GM12878 (cell line): ENCODE measurements around the gene RPS3A. TPM values are rescaled to one million over a fixed set of nuclear protein-coding genes. Genes with fewer than 3 reads are reported as not detected.

Experiments
- ATAC-seq: fragments of 200-7000 bp; cut with Tn5 transposase; 3 replicates; pipeline ENCODE4 v1.9.1; 2020; ENCODE audit warnings: mild to moderate bottlenecking, moderate library complexity
- BruUV-seq: library from RNA; stranded (reverse); fragments of 400-500 nt; replicated peaks from 2 replicates; lab custom pipeline; 2021; lab: Mats Ljungman, UMichigan
- CTCF ChIA-PET: fragments of 300-600 bp; sonication (Branson Sonifier 250); formaldehyde crosslinking; extraction: SDS; loops from one replicate; lab custom pipeline; 2021; ENCODE audit warnings: inconsistent platforms; lab: Yijun Ruan, JAX
- POLR2A ChIA-PET: fragments of 350-600 bp; formaldehyde crosslinking; extraction: SDS; loops from one replicate; lab custom pipeline; 2021; ENCODE audit warnings: inconsistent platforms; lab: Charles Lee
- RAD21 ChIA-PET: fragments of 300-600 bp; sonication (Branson Sonifier 250); formaldehyde crosslinking; loops from one replicate; lab custom pipeline; 2023; ENCODE audit warnings: antibody characterized with exemption; ENCODE audit not compliant: unreplicated experiment; lab: Charles Lee
- SMC1A ChIA-PET: fragments of 300-600 bp; sonication (Branson Sonifier 250); formaldehyde crosslinking; loops from one replicate; lab custom pipeline; 2023; ENCODE audit not compliant: unreplicated experiment, uncharacterized antibody; lab: Charles Lee
- DNase-seq: peaks from one replicate; pipeline ENCODE4 v3.0.0-alpha.2; 2011; ENCODE audit warnings: low read depth, low spot score
- FAIRE-seq: peaks from 3 replicates; lab custom pipeline; 2011; peaks lifted over from hg19 to GRCh38; lab: Jason Lieb, UNC
- H2AFZ ChIP-seq: 2 replicates; pipeline ENCODE4 v1.6.0; 2011; ENCODE audit warnings: low read depth, low read length, control low read depth; ENCODE audit not compliant: control insufficient read depth
- H3K27ac ChIP-seq: 2 replicates; pipeline ENCODE4 v1.5.1; 2011; ENCODE audit warnings: control low read depth; ENCODE audit not compliant: control insufficient read depth, insufficient read depth
- H3K27me3 ChIP-seq, 2 experiments: replicated peaks in 1 of 2; 2 replicates each; pipeline versions ENCODE4 v1.6.0 to v1.6.1; 2011; ENCODE audit warnings: low read length in 1 of 2; ENCODE audit not compliant: control insufficient read depth in 2 of 2, insufficient read depth in 2 of 2
- H3K36me3 ChIP-seq, 2 experiments: 2 replicates each; pipeline ENCODE4 v1.5.1; 2011; ENCODE audit warnings: low read length in 1 of 2; ENCODE audit not compliant: control insufficient read depth in 2 of 2, insufficient read depth in 2 of 2
- H3K4me1 ChIP-seq: 2 replicates; pipeline ENCODE4 v1.6.1; 2011; ENCODE audit warnings: mild to moderate bottlenecking, low read length, moderate library complexity, mixed read lengths; ENCODE audit not compliant: control insufficient read depth, insufficient read depth
- H3K4me2 ChIP-seq: 2 replicates; pipeline ENCODE4 v1.6.0; 2011; ENCODE audit warnings: control low read depth; ENCODE audit not compliant: control insufficient read depth, insufficient read depth
- H3K4me3 ChIP-seq: fragments of 200-600 bp; sonication (generic); 2 replicates; pipeline ENCODE4 v1.5.1; 2016
- H3K79me2 ChIP-seq: 2 replicates; pipeline ENCODE4 v1.6.0; 2011; ENCODE audit warnings: low read length; ENCODE audit not compliant: control insufficient read depth, insufficient read depth
- H3K9ac ChIP-seq: 2 replicates; pipeline ENCODE4 v1.8.0; 2011; ENCODE audit warnings: low read length, control low read depth, mixed read lengths; ENCODE audit not compliant: control insufficient read depth, insufficient read depth
- H3K9me3 ChIP-seq: replicated peaks from 3 replicates; pipeline ENCODE4 v1.5.1; 2011; ENCODE audit warnings: mild to moderate bottlenecking, low read length; ENCODE audit not compliant: control insufficient read depth, insufficient read depth
- H4K20me1 ChIP-seq: 2 replicates; pipeline ENCODE4 v1.6.0; 2011; ENCODE audit not compliant: control insufficient read depth, insufficient read depth
- CBX3 ChIP-seq: fragments of 200-600 bp; sonication (generic); IDR thresholded peaks from 2 replicates; pipeline ENCODE4 v1.6.1; 2016; ENCODE audit warnings: low read depth, borderline replicate concordance
- CHD1 ChIP-seq: IDR thresholded peaks from 2 replicates; pipeline ENCODE4 v1.6.1; 2012; ENCODE audit warnings: low read depth, low read length, improper control_type of control experiment
- EP300 ChIP-seq, 2 experiments: fragments of 150-350 bp in 1 of 2; IDR thresholded peaks; 2 replicates each; pipeline ENCODE4 v1.6.1; 2011 to 2012; ENCODE audit warnings: low read depth in 2 of 2, low read length in 2 of 2, borderline replicate concordance in 1 of 2, improper control_type of control experiment in 1 of 2, inconsistent platforms in 1 of 2; ENCODE audit not compliant: control insufficient read depth in 1 of 2
- EZH2 ChIP-seq: IDR thresholded peaks from 2 replicates; pipeline ENCODE4 v1.6.1; 2012; ENCODE audit warnings: low read depth, mild to moderate bottlenecking, control low read depth, inconsistent platforms, low read length, borderline replicate concordance; ENCODE audit not compliant: control insufficient read depth
- GABPA ChIP-seq: IDR thresholded peaks from 2 replicates; pipeline ENCODE4 v1.6.1; 2014; ENCODE audit warnings: antibody characterized with exemption, low read depth, mild to moderate bottlenecking, inconsistent platforms
- IRF3 ChIP-seq: fragments of 450-650 bp; IDR thresholded peaks from 2 replicates; pipeline ENCODE4 v1.6.1; 2014; ENCODE audit warnings: mild to moderate bottlenecking
- NFXL1 ChIP-seq: fragments of 450-650 bp; IDR thresholded peaks from 2 replicates; pipeline ENCODE4 v1.6.1; 2017; ENCODE audit warnings: antibody characterized with exemption, mild to moderate bottlenecking, borderline replicate concordance
- POLR2AphosphoS2 ChIP-seq: IDR thresholded peaks from 2 replicates; pipeline ENCODE4 v1.6.1; 2011; ENCODE audit warnings: low read depth, mild to moderate bottlenecking, low read length, improper control_type of control experiment, moderate library complexity
- RELA ChIP-seq: fragments of 450-650 bp; IDR thresholded peaks from 2 replicates; pipeline ENCODE4 v1.8.0; 2014; ENCODE audit warnings: borderline replicate concordance; ENCODE audit not compliant: partially characterized antibody
- TARDBP ChIP-seq: IDR thresholded peaks from 2 replicates; pipeline ENCODE4 v1.6.1; 2016; ENCODE audit warnings: borderline replicate concordance
- ZNF384 ChIP-seq: IDR thresholded peaks from 2 replicates; pipeline ENCODE4 v1.6.1; 2012; ENCODE audit warnings: low read depth, mild to moderate bottlenecking, low read length, improper control_type of control experiment, borderline replicate concordance
- ZSCAN29 ChIP-seq: fragments of 450-650 bp; IDR thresholded peaks from 2 replicates; pipeline ENCODE4 v1.6.1; 2017; ENCODE audit warnings: mild to moderate bottlenecking, moderate library complexity
- WGBS: methylation state at CpG from one replicate; pipeline ENCODE4 v1.1.6; 2016; ENCODE audit warnings: low lambda C conversion rate; ENCODE audit not compliant: insufficient replicate concordance, insufficient coverage; ENCODE audit errors: missing lambda C conversion rate; 5-methylcytosine and 5-hydroxymethylcytosine counted together
- in situ Hi-C: fragments of 300-500 bp; cut with MboI; formaldehyde crosslinking; loops from 9 replicates; pipeline ENCODE4 v1.14.3; 2018; ENCODE audit warnings: mixed read lengths
- intact Hi-C: fragments of 100-400 bp; cut with micrococcal nuclease; formaldehyde crosslinking; loops from one replicate; pipeline ENCODE4 v1.14.2; 2022; ENCODE audit not compliant: unreplicated experiment
- polyA plus RNA-seq, 11 experiments: library from polyadenylated mRNA; depleted of rRNA in 4 of 11; unstranded in 6 of 11; stranded (reverse) in 5 of 11; fragments of >200 nt; fragmentation: Nextera tagmentation in 4 of 11; fragmentation: Illumina TruSeq in 1 of 11; extraction: Ambion mirVana in 4 of 11; extraction: Trizol in 1 of 11; gene quantifications; 1 replicate in 1 of 11; 2 replicates in 10 of 11; pipeline versions ENCODE4 v1.2.1 to v1.2.3, GENCODE V29; 2011 to 2016; ENCODE audit warnings: inconsistent platforms in 2 of 11, missing spikeins in 2 of 11, low read depth in 1 of 11
- total RNA-seq, 4 experiments: library from RNA; depleted of rRNA in 3 of 4; stranded (reverse); fragments of >200 nt in 3 of 4; fragmentation: Illumina TruSeq in 1 of 4; extraction: Trizol in 1 of 4; gene quantifications; 2 replicates each; pipeline versions ENCODE4 v1.2.1 to v1.2.3, GENCODE V29; 2013 to 2021
- TF ChIP-seq, protein P1 (sequence below): IDR thresholded peaks from 2 replicates; pipeline ENCODE4 v1.6.1; 2011; ENCODE audit warnings: borderline replicate concordance, low read depth, mild to moderate bottlenecking, moderate library complexity, low read length; ENCODE audit not compliant: insufficient read depth, poor library complexity, severe bottlenecking
- TF ChIP-seq, protein P2 (sequence below): fragments of 450-650 bp; IDR thresholded peaks from 2 replicates; pipeline ENCODE4 v1.6.1; 2018; ENCODE audit warnings: mild to moderate bottlenecking, low read depth, moderate library complexity; ENCODE audit not compliant: partially characterized antibody
- TF ChIP-seq, protein P3 (sequence below), 3 experiments: IDR thresholded peaks in 2 of 3; conservative IDR thresholded peaks in 1 of 3; 2 replicates each; pipeline ENCODE4 v1.5.1; 2011; ENCODE audit warnings: low read depth in 3 of 3, low read length in 3 of 3, mild to moderate bottlenecking in 3 of 3, control low read depth in 2 of 3, moderate library complexity in 2 of 3, inconsistent platforms in 1 of 3, mixed read lengths in 1 of 3; ENCODE audit not compliant: control insufficient read depth in 2 of 3, insufficient read depth in 1 of 3; ENCODE audit errors: extremely low read depth in 1 of 3

Gene RPS3A
- total and polyA plus RNA-seq, 10 of the 15 experiments (the other 5 are each of a cell fraction or from before 2014, with no cell fraction given), result 1,754 to 5,827 (median 3,527) TPM

DNA sequence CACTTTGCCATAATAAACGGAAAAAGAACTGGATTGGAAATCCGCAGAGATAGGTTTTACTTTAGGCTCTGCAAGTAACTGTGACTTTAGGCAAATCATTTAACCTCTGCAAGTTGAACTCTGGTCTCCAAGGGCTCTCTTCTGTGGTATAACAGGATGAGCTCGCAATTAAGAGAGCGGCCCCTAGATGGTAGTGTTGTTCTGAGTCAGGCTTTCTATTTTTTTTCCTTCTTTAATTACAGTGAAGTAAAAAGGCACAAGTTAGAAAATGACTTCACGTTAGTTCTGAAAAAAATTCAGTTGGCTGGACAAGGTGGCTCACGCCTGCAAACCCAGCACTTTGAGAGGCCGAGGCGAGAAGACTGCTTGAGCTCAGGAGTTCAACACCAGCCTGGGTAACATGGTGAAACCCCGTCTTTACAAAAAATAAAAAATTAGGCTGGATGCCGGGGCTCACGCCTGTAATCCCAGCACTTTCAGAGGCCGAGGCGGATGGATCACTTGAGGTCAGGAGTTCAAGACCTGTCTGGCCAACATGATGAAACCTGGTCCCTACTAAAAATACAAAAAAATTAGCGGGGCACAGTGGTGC lies 18.0 kb downstream of the RPS3A start:
- ChIA-PET RAD21 (interaction anchor here (0.5 to 2.0 kb wide), 12 partner anchors 14 to 1250 kb away, joined by 3 to 7 read pairs (median 3); no protein-coding TSS in a partner anchor), SMC1A (interaction anchor here (0.6 to 1.9 kb wide), 9 partner anchors 12 to 1822 kb away, joined by 3 to 7 read pairs (median 3); no protein-coding TSS in a partner anchor), POLR2A (interaction anchor here (1.0 kb wide), 1 partner anchor 17 kb away, joined by 4 read pairs; no protein-coding TSS in a partner anchor), CTCF (interaction anchor here (0.5 to 2.8 kb wide), 26 partner anchors 9 to 1968 kb away, joined by 3 to 17 read pairs (median 4); partner anchors contain the start of gene RPS3A)
- ATAC-seq (peak; percentile 90), DNase-seq (no peak), FAIRE-seq (peak; percentile 83)
- no peaks in the 10 kb centered on the region for H3K79me2 ChIP-seq
- no peaks in the 10 kb centered on the region for H3K36me3 ChIP-seq
- no TSS peak for BruUV-seq
- no peak overlapping the region for H3K4me3 ChIP-seq
- 29% methylated on average over 14 of the region's 14 CpGs for WGBS
- no peaks in the 10 kb centered on the region for H3K9me3 ChIP-seq
- no peak overlapping the region for H3K4me2 ChIP-seq
- intact Hi-C loops (loop anchor here (1.0 to 5.0 kb wide), 2 partner anchors 245 to 495 kb away; no protein-coding TSS in a partner anchor), in situ Hi-C loops (loop anchor here (10.0 to 25.0 kb wide), 2 partner anchors 497 to 1670 kb away; partner anchors contain the start of genes ARFIP1 and TIGD4)
- no peaks in the 10 kb centered on the region for H4K20me1 ChIP-seq
- no peak overlapping the region for H3K27ac ChIP-seq
- H2AFZ ChIP-seq, result no peak overlapping the region
- H3K27me3 ChIP-seq, result no peaks in the 10 kb centered on the region
- no peaks in the 10 kb centered on the region for H3K4me1 ChIP-seq
- H3K9ac ChIP-seq, result no peak overlapping the region
- TF ChIP-seq POLR2AphosphoS2, result no peak
- no peak for TF ChIP-seq GABPA
- TF ChIP-seq, protein P1, sequence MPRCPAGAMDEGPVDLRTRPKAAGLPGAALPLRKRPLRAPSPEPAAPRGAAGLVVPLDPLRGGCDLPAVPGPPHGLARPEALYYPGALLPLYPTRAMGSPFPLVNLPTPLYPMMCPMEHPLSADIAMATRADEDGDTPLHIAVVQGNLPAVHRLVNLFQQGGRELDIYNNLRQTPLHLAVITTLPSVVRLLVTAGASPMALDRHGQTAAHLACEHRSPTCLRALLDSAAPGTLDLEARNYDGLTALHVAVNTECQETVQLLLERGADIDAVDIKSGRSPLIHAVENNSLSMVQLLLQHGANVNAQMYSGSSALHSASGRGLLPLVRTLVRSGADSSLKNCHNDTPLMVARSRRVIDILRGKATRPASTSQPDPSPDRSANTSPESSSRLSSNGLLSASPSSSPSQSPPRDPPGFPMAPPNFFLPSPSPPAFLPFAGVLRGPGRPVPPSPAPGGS, result no peak
- no peak for TF ChIP-seq EP300 (IDR thresholded peaks at IDR 0.05; ENCODE audit: borderline replicate concordance in 1 of 2, control insufficient read depth in 1 of 2, low read depth in 2 of 2, low read length in 2 of 2)
- TF ChIP-seq, protein P2, sequence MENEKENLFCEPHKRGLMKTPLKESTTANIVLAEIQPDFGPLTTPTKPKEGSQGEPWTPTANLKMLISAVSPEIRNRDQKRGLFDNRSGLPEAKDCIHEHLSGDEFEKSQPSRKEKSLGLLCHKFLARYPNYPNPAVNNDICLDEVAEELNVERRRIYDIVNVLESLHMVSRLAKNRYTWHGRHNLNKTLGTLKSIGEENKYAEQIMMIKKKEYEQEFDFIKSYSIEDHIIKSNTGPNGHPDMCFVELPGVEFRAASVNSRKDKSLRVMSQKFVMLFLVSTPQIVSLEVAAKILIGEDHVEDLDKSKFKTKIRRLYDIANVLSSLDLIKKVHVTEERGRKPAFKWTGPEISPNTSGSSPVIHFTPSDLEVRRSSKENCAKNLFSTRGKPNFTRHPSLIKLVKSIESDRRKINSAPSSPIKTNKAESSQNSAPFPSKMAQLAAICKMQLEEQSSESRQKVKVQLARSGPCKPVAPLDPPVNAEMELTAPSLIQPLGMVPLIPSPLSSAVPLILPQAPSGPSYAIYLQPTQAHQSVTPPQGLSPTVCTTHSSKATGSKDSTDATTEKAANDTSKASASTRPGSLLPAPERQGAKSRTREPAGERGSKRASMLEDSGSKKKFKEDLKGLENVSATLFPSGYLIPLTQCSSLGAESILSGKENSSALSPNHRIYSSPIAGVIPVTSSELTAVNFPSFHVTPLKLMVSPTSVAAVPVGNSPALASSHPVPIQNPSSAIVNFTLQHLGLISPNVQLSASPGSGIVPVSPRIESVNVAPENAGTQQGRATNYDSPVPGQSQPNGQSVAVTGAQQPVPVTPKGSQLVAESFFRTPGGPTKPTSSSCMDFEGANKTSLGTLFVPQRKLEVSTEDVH, result no peak
- TF ChIP-seq ZNF384, result peak; percentile 92
- no peak for TF ChIP-seq EZH2
- peak; percentile 19 for TF ChIP-seq RELA
- TF ChIP-seq IRF3, result no peak
- no peak for TF ChIP-seq CHD1
- TF ChIP-seq CBX3, result no peak
- TF ChIP-seq, protein P3, sequence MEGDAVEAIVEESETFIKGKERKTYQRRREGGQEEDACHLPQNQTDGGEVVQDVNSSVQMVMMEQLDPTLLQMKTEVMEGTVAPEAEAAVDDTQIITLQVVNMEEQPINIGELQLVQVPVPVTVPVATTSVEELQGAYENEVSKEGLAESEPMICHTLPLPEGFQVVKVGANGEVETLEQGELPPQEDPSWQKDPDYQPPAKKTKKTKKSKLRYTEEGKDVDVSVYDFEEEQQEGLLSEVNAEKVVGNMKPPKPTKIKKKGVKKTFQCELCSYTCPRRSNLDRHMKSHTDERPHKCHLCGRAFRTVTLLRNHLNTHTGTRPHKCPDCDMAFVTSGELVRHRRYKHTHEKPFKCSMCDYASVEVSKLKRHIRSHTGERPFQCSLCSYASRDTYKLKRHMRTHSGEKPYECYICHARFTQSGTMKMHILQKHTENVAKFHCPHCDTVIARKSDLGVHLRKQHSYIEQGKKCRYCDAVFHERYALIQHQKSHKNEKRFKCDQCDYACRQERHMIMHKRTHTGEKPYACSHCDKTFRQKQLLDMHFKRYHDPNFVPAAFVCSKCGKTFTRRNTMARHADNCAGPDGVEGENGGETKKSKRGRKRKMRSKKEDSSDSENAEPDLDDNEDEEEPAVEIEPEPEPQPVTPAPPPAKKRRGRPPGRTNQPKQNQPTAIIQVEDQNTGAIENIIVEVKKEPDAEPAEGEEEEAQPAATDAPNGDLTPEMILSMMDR (IDR thresholded peaks at IDR 0.05 in 2 of 3, conservative IDR thresholded peaks at IDR 0.05 in 1 of 3; ENCODE audit: control insufficient read depth in 2 of 3, extremely low read depth in 1 of 3, insufficient read depth in 1 of 3, low read depth in 3 of 3, low read length in 3 of 3), result peak; percentile 69 to 84 (median 83)
- TF ChIP-seq ZSCAN29, result no peak
- TF ChIP-seq TARDBP, result no peak
- no peak for TF ChIP-seq NFXL1
